Measurements from ENCODE around the gene LAMA5. TPM values are rescaled to one million over a fixed set of nuclear protein-coding genes. Genes with fewer than 3 reads are reported as not detected.

Gene LAMA5
- total and polyA plus RNA-seq, 2 experiments from 2014 or later: 201 to 298 TPM

- no peaks in the 10 kb centered on the region for H3K9me3 Mint-ChIP-seq
- H3K27ac Mint-ChIP-seq: no peak overlapping the region
- no peaks in the 10 kb centered on the region for H4K20me1 ChIP-seq (replicated peaks; ENCODE audit: insufficient read depth)
- no peaks in the 10 kb centered on the region for H3K27me3 ChIP-seq (ENCODE audit: insufficient read depth)
- H3K27ac ChIP-seq (ENCODE audit: low read depth): no peak overlapping the region
- H3K4me1 Mint-ChIP-seq: peaks cover 9% of the 10 kb centered on the region
- peak overlapping the region; percentile 12; the same call in 1 of the 3 replicates for H3K4me3 Mint-ChIP-seq
- H3K27me3 Mint-ChIP-seq (ENCODE audit: insufficient read depth, low read depth, poor library complexity): peaks cover 11% of the 10 kb centered on the region
- no peaks in the 10 kb centered on the region for H3K36me3 ChIP-seq (ENCODE audit: insufficient read depth)
- DNase-seq (ENCODE audit: low spot score) (peak; percentile 81), ATAC-seq (peak; percentile 25)
- H3K4me1 ChIP-seq (ENCODE audit: insufficient read depth): no peaks in the 10 kb centered on the region; the same call in 1 of the 2 replicates
- no peak overlapping the region for H2AFZ ChIP-seq
- TF ChIP-seq ZNF331 (CRISPR knock-in tag; IDR thresholded peaks at IDR 0.05; ENCODE audit: low read depth) (no peak), CTCF (conservative IDR thresholded peaks at IDR 0.05; ENCODE audit: low read depth in 2 of 2) (peak; percentile 71 to 92)
- no peaks in the 10 kb centered on the region for H3K9me2 ChIP-seq (ENCODE audit: insufficient read depth)
- no peak overlapping the region for H3K4me3 ChIP-seq
- no peaks in the 10 kb centered on the region for H3K79me2 ChIP-seq (replicated peaks; ENCODE audit: insufficient read depth)
- H3F3A ChIP-seq (replicated peaks; ENCODE audit: low read depth): no peaks in the 10 kb centered on the region
- no peak overlapping the region; the same call in 1 of the 2 replicates for H3K4me2 ChIP-seq
- no peaks in the 10 kb centered on the region for H3K36me3 Mint-ChIP-seq (ENCODE audit: low read depth)
Observed at GRCh38 chr20:62409931-62410745, 43.0 kb upstream of the LAMA5 start.

- no peak for DNase-seq (ENCODE audit: low spot score)
- Histone ChIP-seq H4K20me1 (replicated peaks; ENCODE audit: insufficient read depth) (no peaks in the 10 kb centered on the region; the same call in 1 of the 2 replicates), H3K4me1 (ENCODE audit: insufficient read depth) (no peaks in the 10 kb centered on the region; the same call in 1 of the 2 replicates), H3K27me3 (ENCODE audit: insufficient read depth) (no peaks in the 10 kb centered on the region), H2AFZ (no peak overlapping the region), H3K79me2 (replicated peaks; ENCODE audit: insufficient read depth) (no peaks in the 10 kb centered on the region), H3K9me2 (ENCODE audit: insufficient read depth) (no peaks in the 10 kb centered on the region), H3K4me2 (no peak overlapping the region), H3K27ac (ENCODE audit: low read depth) (no peak overlapping the region), H3K36me3 (ENCODE audit: insufficient read depth) (no peaks in the 10 kb centered on the region), H3K4me3 (no peak overlapping the region), H3F3A (replicated peaks; ENCODE audit: low read depth) (no peaks in the 10 kb centered on the region)
- H3K27me3 Mint-ChIP-seq (ENCODE audit: insufficient read depth, low read depth, poor library complexity): peaks cover 11% of the 10 kb centered on the region
- TF ChIP-seq POLR2AphosphoS5 (IDR thresholded peaks at IDR 0.05; ENCODE audit: low read depth) (no peak), EZH2phosphoT487 (IDR thresholded peaks at IDR 0.05; ENCODE audit: unreplicated experiment) (no peak), EZH2 (IDR thresholded peaks at IDR 0.05; ENCODE audit: low read depth, unreplicated experiment) (no peak), ZNF114 (CRISPR knock-in tag; IDR thresholded peaks at IDR 0.05) (no peak), STAT1 (IDR thresholded peaks at IDR 0.05; ENCODE audit: unreplicated experiment) (no peak), NANOG (IDR thresholded peaks at IDR 0.05; ENCODE audit: borderline replicate concordance) (no peak), CTCF (conservative IDR thresholded peaks at IDR 0.05; ENCODE audit: low read depth in 2 of 2) (no peak), ETS1 (IDR thresholded peaks at IDR 0.05) (no peak), CREB1 (CRISPR knock-in tag; IDR thresholded peaks at IDR 0.05; ENCODE audit: low read depth) (no peak), ZNF331 (CRISPR knock-in tag; IDR thresholded peaks at IDR 0.05; ENCODE audit: low read depth) (no peak)
- H3K36me3 Mint-ChIP-seq (ENCODE audit: low read depth): no peaks in the 10 kb centered on the region
- H3K4me1 Mint-ChIP-seq: peaks cover 9% of the 10 kb centered on the region
- H3K27ac Mint-ChIP-seq: no peak overlapping the region
- no peak overlapping the region for H3K4me3 Mint-ChIP-seq
- ATAC-seq: no peak
- no peaks in the 10 kb centered on the region for H3K9me3 Mint-ChIP-seq
Observed at GRCh38 chr20:62409086-62409853, 42.2 kb upstream of the LAMA5 start.

Data from GM23338 (cell line).